ENCODE results near the gene ZNF576. TPM values are rescaled to one million over a fixed set of nuclear protein-coding genes. Genes with fewer than 3 reads are reported as not detected.

ZNF576 gene
- total RNA-seq, 2 donors from 2014 or later: 15.9 to 19.6 TPM

- ATAC-seq (no peak), DNase-seq (ENCODE audit: low spot score in 2 of 2) (no peak)
- Mint-ChIP-seq H3K9me3 (no peaks in the 10 kb centered on the region), H3K36me3 (no peaks in the 10 kb centered on the region), H3K27ac (peak within 1 kb of the TSS; percentile 67 to 76)
Observed at GRCh38 chr19:43611788-43612187, 15.4 kb downstream of the ZNF576 start, which contains the start of gene SRRM5. TSS of gene SRRM5 (plus strand) at chr19:43612088. CDS start at chr19:43612122, 34 bp downstream.

GRCh38 chr19:43612374-43612773 is 16.0 kb downstream of the ZNF576 start:
- ATAC-seq (no peak), DNase-seq (ENCODE audit: low spot score in 2 of 2) (no peak)
- Mint-ChIP-seq H3K9me3 (no peaks in the 10 kb centered on the region), H3K36me3 (no peaks in the 10 kb centered on the region), H3K27ac (peak overlapping the region in 1 of 2 donors; percentile 64)

- ATAC-seq: no peak
- H3K36me3 Mint-ChIP-seq: no peaks in the 10 kb centered on the region
Observed at GRCh38 chr19:43616306-43616705, 19.9 kb downstream of the ZNF576 start.

GRCh38 chr19:43616954-43617353 is 20.6 kb downstream of the ZNF576 start:
- Mint-ChIP-seq H3K27ac (peak overlapping the region; percentile 4 to 34), H3K36me3 (no peaks in the 10 kb centered on the region), H3K9me3 (no peaks in the 10 kb centered on the region)
- no peak for DNase-seq (ENCODE audit: low spot score in 2 of 2)
- ATAC-seq: no peak

More at GRCh38 chr19:43616306-43616705, 19.9 kb downstream of the ZNF576 start:
- peak overlapping the region in 1 of 2 donors; percentile 34 for H3K27ac Mint-ChIP-seq
- H3K9me3 Mint-ChIP-seq: no peaks in the 10 kb centered on the region
- DNase-seq (ENCODE audit: low spot score in 2 of 2): no peak

GRCh38 chr19:43618921-43619261 is 22.5 kb downstream of the ZNF576 start:
- no peaks in the 10 kb centered on the region for H3K36me3 Mint-ChIP-seq
- no peaks in the 10 kb centered on the region for H3K9me3 Mint-ChIP-seq
- peak; percentile 22 to 58 for ATAC-seq
- peak overlapping the region; percentile 96 to 97 for H3K27ac Mint-ChIP-seq
- DNase-seq (ENCODE audit: low spot score in 2 of 2): peak in 1 of 2 donors; percentile 53

- peak; percentile 87 to 93 for DNase-seq (ENCODE audit: low spot score in 2 of 2)
- Mint-ChIP-seq H3K9me3 (no peaks in the 10 kb centered on the region), H3K36me3 (no peaks in the 10 kb centered on the region), H3K27ac (peak within 1 kb of the TSS; percentile 96 to 99)
- peak; percentile 91 to 93 for ATAC-seq
Observed at GRCh38 chr19:43619262-43620060, 23.1 kb downstream of the ZNF576 start, which contains the start of gene ZNF428. TSS of gene ZNF428 (minus strand) at chr19:43619629. CDS start at chr19:43614304, 5,325 bp downstream.

GRCh38 chr19:43620061-43621001 is 23.9 kb downstream of the ZNF576 start:
- Mint-ChIP-seq H3K9me3 (no peaks in the 10 kb centered on the region), H3K27ac (peak overlapping the region; percentile 96 to 99), H3K36me3 (no peaks in the 10 kb centered on the region)
- DNase-seq (ENCODE audit: low spot score in 2 of 2) (peak in 1 of 2 donors; percentile 84), ATAC-seq (no peak)

GRCh38 chr19:43622070-43622469 is 25.7 kb downstream of the ZNF576 start:
- Mint-ChIP-seq H3K36me3 (no peaks in the 10 kb centered on the region), H3K9me3 (no peaks in the 10 kb centered on the region), H3K27ac (no peak overlapping the region)
- no peak for DNase-seq (ENCODE audit: low spot score in 2 of 2)
- no peak for ATAC-seq

GRCh38 chr19:43622956-43623355 is 26.6 kb downstream of the ZNF576 start:
- ATAC-seq (no peak), DNase-seq (ENCODE audit: low spot score in 2 of 2) (no peak)
- H3K27ac Mint-ChIP-seq: no peak overlapping the region
- H3K36me3 Mint-ChIP-seq: no peaks in the 10 kb centered on the region
- H3K9me3 Mint-ChIP-seq: no peaks in the 10 kb centered on the region

GRCh38 chr19:43623889-43624670 is 27.7 kb downstream of the ZNF576 start:
- ATAC-seq (no peak), DNase-seq (ENCODE audit: low spot score in 2 of 2) (no peak)
- no peaks in the 10 kb centered on the region for H3K36me3 Mint-ChIP-seq
- no peaks in the 10 kb centered on the region for H3K9me3 Mint-ChIP-seq
- no peak overlapping the region for H3K27ac Mint-ChIP-seq

GRCh38 chr19:43624933-43625332 is 28.5 kb downstream of the ZNF576 start:
- Mint-ChIP-seq H3K9me3 (no peaks in the 10 kb centered on the region), H3K27ac (no peak overlapping the region), H3K36me3 (no peaks in the 10 kb centered on the region)
- DNase-seq (ENCODE audit: low spot score in 2 of 2) (peak; percentile 81 to 92), ATAC-seq (peak; percentile 83 to 93)

- ATAC-seq (no peak), DNase-seq (ENCODE audit: low spot score in 2 of 2) (no peak)
- Mint-ChIP-seq H3K9me3 (no peaks in the 10 kb centered on the region), H3K36me3 (no peaks in the 10 kb centered on the region), H3K27ac (no peak overlapping the region)
Observed at GRCh38 chr19:43625918-43626579, 29.7 kb downstream of the ZNF576 start.

GRCh38 chr19:43626838-43627237 is 30.4 kb downstream of the ZNF576 start:
- no peak overlapping the region for H3K27ac Mint-ChIP-seq
- no peak for ATAC-seq
- no peaks in the 10 kb centered on the region for H3K9me3 Mint-ChIP-seq
- H3K36me3 Mint-ChIP-seq: no peaks in the 10 kb centered on the region
- DNase-seq (ENCODE audit: low spot score in 2 of 2): no peak

GRCh38 chr19:43628646-43629326 is 32.4 kb downstream of the ZNF576 start:
- Mint-ChIP-seq H3K36me3 (no peaks in the 10 kb centered on the region), H3K27ac (no peak overlapping the region), H3K9me3 (no peaks in the 10 kb centered on the region)
- DNase-seq (ENCODE audit: low spot score in 2 of 2) (no peak), ATAC-seq (no peak)

- Mint-ChIP-seq H3K27ac (no peak overlapping the region), H3K9me3 (no peaks in the 10 kb centered on the region), H3K36me3 (no peaks in the 10 kb centered on the region)
- ATAC-seq (no peak), DNase-seq (ENCODE audit: low spot score in 2 of 2) (no peak)
Observed at GRCh38 chr19:43631491-43631890, 35.1 kb downstream of the ZNF576 start.

Data from activated naive CD4-positive, alpha-beta T cell treated with anti-CD3 and anti-CD28 coated beads, Interleukin-2, amount 50 U/mL, for 72 hours (primary cell).